Measurements from ENCODE around the gene PINK1.

- no peak for TF ChIP-seq POLR2A (IDR thresholded peaks at IDR 0.05)
- TF ChIP-seq, protein P1, sequence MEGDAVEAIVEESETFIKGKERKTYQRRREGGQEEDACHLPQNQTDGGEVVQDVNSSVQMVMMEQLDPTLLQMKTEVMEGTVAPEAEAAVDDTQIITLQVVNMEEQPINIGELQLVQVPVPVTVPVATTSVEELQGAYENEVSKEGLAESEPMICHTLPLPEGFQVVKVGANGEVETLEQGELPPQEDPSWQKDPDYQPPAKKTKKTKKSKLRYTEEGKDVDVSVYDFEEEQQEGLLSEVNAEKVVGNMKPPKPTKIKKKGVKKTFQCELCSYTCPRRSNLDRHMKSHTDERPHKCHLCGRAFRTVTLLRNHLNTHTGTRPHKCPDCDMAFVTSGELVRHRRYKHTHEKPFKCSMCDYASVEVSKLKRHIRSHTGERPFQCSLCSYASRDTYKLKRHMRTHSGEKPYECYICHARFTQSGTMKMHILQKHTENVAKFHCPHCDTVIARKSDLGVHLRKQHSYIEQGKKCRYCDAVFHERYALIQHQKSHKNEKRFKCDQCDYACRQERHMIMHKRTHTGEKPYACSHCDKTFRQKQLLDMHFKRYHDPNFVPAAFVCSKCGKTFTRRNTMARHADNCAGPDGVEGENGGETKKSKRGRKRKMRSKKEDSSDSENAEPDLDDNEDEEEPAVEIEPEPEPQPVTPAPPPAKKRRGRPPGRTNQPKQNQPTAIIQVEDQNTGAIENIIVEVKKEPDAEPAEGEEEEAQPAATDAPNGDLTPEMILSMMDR (IDR thresholded peaks at IDR 0.05): no peak
These were observed 50.4 kb downstream of the PINK1 start for GRCh38 chr1:20683614-20684013.
